Dedifferentiated amniotic fluid mesenchymal stem cell (primary cell): ENCODE results near the gene NPAS3.
A peak's percentile ranks its signal among the peaks of the same experiment; 100 is the strongest.

Experiments used
- DNase-seq: peaks from one replicate; pipeline ENCODE4 v3.0.0-alpha.2; 2016; ENCODE audit errors: extremely low spot score

Gene NPAS3

DNA sequence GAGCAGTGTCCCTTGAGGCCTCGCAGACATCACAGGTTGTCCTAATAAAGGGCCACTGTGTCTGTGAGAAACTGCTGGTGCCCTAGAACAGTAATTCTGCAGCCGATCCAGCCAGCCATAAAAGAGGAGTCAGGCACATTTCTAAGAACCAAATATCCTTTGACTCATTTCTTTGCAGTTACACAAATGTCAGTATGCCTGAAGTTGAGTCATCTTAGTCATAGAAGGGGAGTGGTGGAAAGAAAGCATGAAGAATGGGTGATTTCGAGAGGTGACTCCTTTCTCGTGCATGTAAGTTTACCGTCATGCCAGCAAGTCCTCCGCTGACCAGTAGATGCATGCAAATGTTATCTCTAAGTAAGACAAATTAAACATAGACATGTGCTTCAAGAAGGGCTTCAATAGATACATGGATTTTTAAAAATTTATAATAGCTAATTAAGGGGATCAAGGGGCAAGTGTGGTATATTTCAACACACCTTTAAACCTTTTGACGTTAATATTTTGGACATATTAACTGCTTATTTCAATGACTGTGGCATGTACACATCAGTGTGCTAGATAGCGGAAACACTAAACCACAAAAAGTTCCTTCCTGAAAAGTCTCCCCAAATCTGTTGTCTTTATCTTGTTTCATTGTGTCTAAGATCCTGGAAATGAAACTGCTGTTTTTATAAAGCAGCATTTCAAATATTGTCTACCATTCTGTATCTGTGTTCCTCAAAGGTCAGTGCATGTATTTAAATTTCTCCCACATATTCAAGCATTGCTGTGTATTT, 497.4 kb downstream of the NPAS3 start:
- peak; percentile 33 for DNase-seq

DNA sequence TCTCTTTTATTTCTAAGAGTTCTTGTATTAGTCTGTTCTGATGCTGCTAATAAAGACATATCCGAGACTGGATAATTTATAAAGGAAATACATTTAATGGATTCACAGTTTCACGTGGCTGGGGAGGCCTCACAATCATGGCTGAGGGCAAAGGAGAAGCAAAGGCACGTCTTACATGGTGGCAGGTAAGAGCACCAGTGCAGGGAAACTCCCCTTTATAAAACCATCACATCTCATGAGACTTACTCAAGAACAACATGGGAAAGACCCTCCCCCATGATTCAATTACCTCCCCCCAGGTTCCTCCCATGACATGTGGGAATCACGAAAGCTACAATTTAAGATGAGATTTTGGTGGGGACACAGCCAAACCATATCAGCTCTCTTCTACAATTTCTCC, 503.0 kb downstream of the NPAS3 start:
- DNase-seq = no peak

DNA sequence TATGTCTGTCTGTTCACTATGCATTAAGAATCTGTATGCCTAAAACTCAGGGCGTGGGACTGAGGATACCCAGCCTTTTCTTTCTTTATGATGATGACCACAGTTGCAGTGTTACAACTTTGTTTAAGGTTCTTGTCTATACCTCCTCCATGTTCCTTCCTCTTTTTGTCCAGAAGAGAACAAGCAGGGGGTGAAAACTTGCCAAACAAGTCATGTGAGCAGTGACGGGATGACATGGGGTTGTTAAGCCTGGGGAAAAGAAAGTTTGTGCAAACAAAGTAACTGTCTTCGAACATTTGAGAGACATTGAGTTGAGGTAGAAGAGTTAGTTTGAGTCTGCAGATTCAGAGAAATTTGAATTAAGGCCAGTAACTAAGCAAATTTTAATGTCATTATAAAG, 505.5 kb downstream of the NPAS3 start:
- no peak for DNase-seq

DNA sequence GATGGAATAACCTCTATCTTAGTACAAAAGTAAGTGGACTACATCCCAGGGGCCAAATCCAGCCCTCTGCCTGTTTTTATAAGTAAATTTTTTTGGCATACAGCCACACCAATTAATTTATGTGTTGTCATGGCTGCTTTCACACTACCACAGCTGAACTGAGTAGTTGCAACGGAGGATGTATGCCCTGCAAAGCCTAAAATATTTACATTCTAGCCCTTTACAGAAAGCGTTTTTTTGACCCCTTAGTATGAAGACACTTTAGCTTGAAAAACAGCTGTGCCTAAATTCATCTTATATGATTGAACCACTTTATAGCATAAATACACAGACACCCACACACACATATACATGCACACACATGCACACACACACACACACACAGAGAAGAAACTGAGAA, 510.6 kb downstream of the NPAS3 start:
- DNase-seq = no peak

DNA sequence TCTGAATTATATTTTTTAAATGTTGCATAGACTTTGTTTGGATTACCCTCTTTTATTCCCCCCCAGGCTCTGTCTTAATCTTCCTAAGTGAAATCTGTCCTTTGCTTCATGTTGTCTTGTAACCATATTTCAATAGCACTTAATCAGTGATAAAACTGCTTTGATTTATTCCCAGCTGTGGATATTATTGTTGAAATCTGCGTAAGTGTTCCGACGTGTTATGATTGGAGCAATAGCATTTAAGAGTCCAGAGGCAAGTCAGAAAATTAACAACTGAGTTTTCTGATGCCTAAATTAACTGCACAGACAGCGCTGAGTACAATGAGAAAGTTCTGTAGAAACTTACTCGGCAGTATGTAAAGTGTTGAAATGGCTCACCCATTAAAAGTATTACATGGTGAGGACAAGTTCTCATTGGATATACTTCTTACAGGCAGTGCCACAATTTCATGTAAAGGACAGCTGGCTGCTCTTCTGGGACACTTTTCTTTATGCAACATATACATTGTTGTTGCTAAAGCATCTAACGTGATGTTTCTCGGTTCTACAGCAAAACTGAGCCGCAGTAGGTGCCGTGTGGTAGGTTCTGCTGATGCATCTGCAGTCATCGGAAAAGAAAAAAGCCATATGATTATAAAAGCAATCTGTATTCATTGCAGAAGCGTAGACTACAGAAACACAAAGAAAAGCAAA, 511.2 kb downstream of the NPAS3 start:
- no peak for DNase-seq

DNA sequence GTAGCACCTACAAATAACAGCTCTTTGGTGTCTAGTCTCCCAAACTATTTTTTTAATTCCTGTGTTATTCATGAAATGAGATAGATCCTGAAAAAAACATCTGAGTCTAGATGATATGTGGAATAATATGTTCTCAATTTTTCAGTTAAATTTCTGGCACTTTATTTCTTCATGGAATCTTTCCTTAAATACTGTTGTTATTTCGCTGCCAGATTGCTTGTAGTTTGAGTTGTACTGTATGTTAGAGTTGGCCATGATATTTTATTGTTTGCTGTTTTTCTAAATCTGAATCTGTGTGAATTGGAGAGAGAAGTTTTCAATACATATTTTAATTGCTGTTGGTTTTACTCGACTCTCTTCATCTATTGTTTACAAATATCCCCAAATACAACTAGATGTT, 511.7 kb downstream of the NPAS3 start:
- DNase-seq = no peak

DNA sequence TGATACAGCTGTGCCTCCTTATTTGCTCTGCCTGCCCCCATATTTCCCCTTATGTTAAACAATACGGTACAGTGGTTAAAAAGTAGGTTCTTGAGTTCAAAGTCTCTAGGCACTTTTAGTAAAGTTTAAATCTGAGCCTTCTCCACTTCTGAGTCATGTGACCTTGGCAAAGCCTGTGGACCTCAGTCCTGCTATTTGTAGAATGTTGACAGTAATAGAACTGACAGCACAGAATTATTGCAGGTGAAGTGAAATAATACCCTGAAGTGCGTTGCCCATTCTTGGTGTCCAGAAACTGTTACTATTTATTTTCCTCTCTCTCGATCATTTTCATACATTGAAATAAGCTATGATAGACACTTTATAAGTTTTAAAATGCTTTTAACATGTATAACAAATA, 512.5 kb downstream of the NPAS3 start:
- DNase-seq = no peak

DNA sequence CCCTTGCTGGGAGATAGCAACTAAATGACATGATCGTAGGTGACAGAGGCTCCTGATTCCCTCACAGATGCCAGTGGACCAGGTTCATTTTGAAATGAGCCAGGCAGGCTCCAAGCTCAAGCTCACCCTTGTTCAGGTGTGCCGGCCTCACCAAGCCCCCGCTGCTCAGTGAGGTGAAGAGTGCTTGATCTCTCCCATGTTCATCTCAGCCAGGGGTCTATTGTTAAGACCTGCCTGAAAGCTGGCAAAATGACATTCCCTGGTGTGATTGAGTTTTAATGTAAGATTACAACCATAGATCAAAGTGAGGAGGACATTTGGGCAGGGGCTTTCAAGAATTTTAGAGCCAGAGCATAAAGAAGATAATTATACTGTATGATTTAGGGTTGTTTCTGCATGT, 514.3 kb downstream of the NPAS3 start:
- no peak for DNase-seq

DNA sequence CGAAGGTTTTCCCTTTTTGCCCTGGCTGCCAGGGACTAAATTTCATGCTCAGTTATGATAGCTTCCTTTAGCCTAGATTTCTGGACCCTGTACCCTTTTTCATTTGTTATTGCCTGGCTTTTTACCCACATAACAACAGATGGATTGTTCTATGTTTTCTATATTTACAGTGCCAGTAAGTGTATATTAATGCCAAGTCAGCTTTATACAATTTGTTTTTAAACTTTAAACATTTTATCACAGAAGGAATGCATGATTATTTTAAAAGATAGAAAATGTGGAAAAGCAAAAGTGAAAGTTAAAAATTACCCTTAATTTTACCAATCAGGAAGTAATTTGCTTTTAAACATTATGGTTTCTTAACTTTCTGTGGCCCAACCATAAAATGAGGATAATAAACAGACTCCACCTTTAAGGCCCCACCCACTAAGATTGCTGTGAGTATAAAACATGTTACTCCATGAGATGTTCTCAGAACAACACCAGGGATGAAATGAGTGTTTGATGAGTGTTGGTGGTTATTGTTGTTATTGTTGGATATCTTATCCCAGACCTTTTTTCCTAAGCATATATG, 515.4 kb downstream of the NPAS3 start:
- no peak for DNase-seq

DNA sequence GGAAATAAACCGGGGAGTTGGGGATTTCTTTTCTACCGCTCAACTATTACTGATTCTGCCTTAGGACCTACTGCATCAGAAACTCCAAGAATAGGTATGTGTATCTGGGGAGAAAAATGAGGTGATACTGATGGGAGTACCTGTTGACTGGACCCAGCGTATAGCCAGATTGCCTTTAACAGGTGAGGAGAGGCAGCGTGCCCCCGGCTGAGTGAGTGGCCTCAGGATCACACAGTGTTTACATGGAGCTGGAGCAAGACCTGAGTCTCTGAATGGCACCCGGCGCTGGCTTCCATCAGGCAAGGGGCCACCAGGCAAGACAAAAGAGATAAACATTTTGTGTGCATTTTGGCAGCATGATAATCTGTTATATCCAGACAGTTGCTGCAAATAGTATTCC, 516.0 kb downstream of the NPAS3 start:
- no peak for DNase-seq

DNA sequence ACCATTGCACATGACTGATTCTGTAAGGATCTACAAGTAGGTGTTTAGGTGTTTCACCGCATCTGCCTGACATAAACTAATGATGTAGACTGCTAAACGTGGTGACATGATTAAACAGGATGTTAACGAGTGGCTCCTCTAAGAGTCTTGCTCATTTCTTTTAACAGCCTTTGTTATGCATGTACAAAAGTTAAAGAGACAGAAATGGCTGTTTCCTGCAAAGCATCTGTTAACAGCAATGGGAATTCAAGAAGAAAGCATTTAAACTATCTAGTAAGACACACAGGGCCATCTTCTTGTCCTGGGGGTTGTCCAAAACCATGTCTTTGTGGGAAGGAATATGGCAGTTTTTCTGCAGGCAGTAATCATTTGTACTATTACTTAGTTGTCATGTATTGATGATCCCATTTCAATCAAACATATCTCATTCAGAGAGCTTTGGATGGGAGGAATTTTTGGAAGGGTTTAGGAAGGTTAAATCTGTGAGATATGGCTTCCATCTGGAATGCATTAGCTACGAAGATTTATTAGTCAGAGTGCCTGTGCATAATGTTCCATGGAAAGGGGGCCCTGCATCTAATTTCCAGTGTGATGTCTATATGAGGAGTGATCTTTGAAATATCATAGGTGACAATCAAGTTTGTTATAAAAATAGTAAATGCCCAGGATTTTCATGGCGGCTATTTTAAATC, 517.1 kb downstream of the NPAS3 start:
- no peak for DNase-seq

DNA sequence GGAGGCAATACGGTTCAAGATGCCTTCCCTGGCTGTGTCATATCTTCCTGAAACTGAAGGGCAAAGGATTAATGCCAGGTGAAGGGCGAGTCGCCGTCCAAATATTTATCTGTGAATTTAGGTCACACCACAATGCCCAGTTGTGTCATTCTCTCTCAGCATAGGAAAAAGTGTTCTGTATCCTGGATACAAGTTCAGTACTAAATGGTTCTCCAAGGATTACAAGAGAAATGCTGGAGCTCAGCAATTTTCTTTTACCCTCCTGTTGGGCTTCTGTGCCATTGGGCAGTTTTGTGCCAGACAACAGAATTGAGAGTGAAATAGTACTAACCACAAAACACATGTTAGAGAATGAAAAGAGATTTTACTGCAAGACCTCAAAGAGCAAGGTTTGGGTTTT, 518.3 kb downstream of the NPAS3 start:
- DNase-seq = no peak

DNA sequence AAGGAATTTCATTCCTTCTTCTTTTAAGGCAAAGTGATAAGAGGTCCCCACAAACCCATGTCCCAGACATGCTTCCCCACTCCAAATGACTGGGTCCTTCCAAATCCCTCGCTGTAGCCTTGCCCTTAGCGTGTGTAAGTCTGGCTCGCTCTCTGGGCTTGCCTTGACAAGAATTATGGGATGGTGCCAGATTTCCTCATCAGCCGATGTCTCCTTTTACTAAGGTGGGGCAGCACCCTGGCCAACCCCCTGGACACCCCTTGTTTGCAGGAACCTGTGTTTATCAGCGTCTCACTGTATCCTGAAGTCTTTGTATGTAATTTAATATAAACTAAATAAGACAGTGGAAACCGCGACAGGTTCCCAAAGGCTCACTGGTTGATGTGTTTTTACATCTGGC, 518.9 kb downstream of the NPAS3 start:
- no peak for DNase-seq

DNA sequence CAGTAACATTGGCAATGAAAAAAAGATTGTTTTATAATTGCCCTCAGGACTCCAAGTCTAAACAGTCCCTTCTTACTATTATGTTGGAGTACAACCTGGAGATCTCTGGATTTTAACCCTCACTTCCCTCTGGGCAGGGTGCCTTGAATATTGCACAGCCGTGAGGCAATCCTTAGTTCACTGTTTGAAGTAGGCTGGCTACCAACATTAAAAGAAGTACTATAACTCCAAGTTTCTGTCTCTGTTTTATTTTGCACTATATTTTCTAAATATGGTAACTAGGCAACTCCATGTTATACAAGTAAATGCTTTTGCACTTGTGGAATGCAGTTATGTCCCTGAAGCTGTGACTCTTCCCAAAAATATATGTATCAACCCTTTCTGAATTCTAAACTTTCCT, 521.5 kb downstream of the NPAS3 start:
- peak; percentile 56 for DNase-seq

DNA sequence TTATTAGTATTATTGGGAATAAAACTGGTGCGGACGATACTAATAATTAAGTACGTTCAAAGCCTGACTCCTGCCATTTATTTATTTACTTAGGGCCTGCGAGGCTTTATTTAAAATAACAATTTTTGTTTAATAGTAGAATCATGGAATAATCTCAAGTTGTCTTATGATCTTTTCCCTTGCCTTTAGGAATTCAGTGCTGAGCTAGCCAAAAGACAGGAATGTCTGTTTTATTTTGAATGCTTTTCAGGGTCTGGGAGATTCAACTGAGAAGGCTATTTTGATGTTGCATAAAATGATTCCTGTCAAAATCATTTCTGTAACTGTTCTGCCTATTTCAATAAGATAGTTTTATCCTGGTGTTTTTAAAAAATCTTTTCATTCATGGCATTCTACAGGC, 522.4 kb downstream of the NPAS3 start:
- DNase-seq = no peak

DNA sequence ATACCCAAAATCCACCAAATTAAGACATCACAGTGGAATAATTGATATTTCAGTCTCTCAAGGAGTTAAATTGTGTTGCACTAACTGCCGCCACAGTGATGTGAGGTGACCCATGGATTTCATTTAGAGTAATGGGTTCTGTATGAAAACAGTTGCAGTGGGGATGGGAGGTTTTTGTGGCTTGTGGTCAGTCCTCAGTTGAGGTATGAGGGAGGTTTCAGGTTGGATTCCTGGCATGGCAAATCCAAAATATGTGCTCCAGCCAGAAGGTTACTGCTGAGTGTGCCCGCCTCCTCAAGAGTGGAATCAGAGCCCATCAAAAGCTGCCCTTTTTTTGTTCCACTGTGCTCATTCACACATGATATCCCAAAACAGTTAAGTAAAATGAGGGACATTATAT, 525.1 kb downstream of the NPAS3 start:
- no peak for DNase-seq

DNA sequence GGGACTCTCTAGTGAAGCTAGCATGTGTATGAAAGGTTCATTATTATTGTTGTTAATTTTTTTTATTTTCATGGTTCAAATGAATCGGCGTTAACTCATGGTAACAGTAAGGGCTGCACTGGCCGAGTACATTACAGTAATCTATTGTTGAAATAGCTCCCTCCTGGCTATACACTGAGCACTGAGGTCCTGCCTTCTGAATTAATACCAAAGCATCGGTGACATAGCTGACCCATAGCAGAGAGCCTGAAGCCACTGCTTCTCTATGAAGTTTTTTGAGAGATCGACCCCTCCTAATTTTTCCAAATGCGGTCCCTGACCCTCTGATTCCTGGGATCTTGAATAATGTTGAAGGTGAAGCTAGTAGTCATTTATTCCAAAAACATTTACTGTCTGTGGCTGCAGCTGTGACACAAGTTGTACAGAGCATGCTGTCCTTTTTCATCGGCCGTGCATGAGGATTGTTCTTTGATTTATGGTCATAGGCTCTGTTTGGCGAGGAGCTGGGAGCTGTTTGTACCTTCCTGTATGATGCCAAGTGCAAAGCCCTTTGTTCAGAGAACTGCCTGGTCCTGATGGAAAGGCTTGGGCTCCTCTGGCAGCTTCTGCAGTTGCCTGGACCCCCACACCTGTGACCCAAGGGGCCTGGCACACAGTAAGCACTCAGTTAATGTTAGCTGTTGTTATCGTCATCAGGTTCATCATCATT, 525.7 kb downstream of the NPAS3 start:
- DNase-seq = no peak

DNA sequence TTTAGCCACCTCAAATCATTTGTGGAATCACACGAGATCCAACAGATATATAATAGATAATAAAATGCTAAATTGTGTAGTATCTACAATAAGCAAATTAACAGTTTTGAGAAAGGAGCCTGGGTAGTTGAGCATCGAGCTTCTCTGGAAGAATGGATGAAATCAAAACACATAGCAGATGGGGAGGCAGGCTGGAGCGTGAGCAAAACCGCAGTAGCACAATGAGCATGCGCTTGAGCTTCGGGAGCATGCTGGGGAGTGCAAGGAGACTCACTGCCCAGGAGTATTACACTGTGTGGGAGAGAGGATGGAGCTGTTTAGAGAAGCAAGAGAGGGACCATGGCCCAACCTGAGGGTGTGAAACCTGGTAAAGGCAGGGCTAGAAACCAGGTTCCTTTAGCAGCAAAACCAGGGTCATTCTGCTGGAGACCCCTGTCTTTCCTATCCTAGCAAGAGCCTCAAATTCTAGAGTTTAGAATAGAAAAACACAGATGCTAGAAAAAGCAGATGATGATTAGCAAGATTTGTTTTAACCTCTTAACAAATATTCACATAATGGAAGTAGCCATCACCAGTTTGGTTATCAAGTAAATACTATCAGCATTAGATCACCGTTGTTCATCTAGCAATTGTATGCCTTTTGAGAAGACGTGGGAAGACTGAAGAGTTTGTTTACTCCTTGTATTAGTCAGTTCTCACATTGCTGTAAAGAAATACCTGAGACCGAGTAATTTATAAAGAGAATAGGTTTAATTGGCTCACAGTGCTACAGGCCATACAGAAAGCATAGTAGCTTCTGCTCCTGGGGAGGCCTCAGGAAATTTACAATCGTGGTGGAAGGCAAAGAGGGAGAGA, 527.4 kb downstream of the NPAS3 start:
- no peak for DNase-seq

DNA sequence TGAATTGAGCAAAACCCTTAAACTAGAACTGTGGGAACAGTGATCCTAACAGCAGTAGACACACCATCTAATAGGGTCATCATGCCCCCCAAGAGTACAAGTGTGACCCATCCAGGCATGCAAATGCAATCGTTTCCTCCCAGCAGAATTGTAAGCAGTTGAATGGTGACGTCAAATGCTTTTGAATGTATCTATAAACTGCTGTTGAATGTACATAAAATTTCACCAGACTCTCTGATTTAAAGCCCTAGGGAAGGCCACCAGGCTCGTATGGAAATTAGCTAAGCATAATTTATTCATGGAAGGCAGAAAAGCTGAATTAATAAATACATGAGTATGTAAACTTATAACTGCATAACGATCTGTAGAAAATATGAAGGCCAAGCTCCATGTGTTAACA, 529.3 kb downstream of the NPAS3 start:
- no peak for DNase-seq

DNA sequence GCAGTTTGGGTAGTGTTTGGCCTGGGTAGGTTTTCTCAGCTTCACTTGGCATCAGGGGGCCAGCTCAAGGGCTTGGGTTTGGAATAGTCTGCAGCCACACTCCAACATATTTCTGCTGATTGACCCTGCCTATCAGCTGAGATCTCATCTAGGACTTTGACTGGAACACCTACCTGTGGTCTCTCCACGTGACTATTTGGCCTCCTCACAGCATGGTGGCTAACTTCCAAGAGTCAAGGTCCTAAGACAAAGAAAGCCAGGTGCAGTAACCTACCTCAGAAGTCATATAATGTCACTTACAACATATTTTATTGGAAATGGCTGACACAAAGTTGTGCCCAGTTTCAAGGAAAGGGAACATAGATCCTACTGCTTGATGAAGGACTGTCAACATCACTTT, 531.2 kb downstream of the NPAS3 start:
- DNase-seq = no peak

DNA sequence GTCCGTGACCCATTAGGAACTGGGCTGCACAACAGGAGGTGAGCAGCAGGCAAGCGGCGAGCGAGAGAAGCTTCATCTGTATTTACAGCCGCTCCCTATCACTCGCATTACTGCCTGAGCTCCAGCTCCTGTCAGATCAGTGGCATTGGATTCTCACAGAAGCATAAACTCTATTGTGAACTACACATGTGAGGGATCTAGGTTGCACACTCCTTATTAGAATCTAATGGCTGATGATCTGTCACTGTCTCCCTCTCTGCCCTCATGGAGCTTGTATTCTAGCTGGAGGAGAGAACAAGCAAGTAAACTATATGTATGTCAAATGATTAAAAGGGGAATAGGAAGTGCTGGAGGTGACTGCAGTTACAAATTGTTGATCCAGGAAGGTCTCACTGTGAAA, 533.1 kb downstream of the NPAS3 start:
- no peak for DNase-seq
